ENCODE measurements around the gene DPF3.

Gene DPF3

DNA sequence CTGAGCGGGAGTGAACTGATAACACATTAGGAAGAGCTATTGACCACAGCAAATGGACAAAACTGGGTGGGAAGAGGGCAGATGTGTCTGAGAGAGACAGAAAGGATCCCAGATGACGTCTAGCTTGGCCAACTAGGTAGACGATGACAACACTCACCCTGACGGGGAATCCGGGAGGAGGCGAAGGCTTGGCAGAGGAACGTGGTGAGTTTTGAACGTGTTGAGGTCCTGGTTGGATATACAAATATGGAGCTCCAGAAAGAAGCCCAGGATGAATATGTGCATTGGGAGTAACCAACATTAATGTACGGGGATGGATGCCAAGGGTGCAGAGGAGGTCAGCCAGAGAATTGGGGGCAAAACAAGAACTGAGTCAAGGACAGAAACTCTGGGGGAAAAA is 60.7 kb downstream of the DPF3 start:
- DNase-seq: no peak

GRCh38 chr14:72830786-72831594 is 62.9 kb downstream of the DPF3 start:
- DNase-seq: no peak

- no peak for DNase-seq
Measured at GRCh38 chr14:72830356-72830755, 63.5 kb downstream of the DPF3 start.

- DNase-seq: no peak
Measured at GRCh38 chr14:72828604-72829003, 65.3 kb downstream of the DPF3 start.

GRCh38 chr14:72826039-72826438 is 67.9 kb downstream of the DPF3 start:
- DNase-seq: no peak

DNA sequence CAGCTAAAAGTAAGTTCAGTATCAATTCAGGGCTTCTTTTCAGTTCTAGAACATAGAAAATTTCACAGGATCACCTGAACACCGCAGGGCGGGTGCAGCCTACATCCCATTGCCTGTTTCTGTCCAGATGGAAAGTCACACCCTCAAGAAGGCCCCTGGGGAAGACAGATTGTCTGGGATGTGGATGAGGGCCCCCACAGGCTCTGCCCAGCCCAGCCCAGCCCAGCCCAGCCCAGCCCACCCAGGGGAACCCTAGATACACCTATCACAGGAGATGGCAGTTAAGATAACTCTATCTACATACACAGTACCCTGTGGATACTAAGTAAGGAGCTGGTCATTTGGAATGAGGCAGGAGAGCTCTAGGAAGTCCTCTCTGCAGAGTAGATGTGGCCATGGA is 68.4 kb downstream of the DPF3 start:
- no peak for DNase-seq

- no peak for DNase-seq
Measured at GRCh38 chr14:72824051-72824450, 69.8 kb downstream of the DPF3 start.

DNA sequence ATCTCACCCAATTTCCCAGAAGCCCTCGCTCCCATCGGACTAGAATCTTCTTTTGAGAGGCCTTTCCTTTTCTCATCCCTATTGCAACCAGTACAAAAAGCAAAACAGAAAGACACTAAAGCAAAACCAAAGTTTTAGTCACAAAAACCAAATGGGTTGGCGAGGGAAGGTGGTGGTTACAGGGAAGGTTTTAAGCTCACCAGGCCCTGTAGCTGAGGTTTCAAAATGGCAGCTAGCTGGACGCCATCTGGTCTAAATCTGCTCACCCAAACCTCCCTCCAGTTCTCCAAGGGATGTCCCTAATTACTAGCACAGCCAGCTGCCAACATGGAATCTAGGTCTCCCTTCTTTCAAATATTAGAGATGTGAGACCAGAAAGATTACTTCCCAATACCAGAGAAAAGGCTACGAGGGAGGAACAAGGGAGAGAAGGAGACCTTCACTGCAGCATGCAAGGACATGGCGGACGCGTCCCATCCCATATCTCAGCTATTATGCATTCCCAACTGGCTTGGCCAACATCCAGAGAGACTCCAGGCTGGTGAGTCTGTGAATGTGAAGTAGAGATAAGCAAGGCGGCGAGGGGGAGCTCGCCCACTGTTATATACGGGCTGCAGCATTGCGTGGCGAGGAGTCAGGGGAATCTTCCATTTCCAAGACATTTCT is 70.8 kb downstream of the DPF3 start:
- no peak for DNase-seq

DNA sequence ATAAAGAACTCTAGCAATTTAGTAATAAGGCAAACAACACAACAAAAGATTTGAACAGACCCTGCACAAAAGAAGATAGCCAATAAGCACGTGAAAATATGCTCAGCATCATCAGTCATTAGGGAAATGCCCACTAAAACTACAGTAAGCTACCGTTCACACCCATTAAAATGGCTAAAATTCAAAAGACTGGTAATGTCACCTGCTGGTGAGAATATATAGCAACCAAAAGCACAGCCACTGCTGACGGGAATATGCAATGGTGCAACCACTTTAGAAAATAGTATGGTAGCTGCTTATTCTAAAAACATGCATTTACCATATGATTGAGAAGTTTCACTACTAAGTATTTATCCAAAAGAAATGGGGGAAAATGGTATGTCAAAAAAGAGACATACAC is 74.9 kb downstream of the DPF3 start:
- no peak for DNase-seq

- no peak for DNase-seq
Measured at GRCh38 chr14:72816287-72816686, 77.6 kb downstream of the DPF3 start.

DNA sequence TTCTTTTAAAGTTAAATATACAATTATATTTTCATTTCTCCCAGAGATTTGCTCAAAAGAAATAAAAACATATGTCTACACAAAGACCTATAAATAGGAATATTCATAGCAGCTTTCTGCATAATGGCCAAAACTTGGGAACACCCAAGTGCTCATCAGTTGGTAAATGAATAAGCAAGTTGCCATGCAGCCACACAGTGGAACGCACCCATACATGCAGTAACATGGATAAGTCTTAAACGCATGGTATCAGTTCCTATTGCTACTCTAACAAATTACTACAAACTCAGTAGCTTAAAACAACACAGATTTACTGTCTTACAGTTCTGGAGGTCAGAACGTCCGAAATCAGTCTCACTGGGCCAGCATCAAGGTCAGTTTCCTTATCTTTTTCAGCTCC is 78.5 kb downstream of the DPF3 start:
- DNase-seq: no peak

DNA sequence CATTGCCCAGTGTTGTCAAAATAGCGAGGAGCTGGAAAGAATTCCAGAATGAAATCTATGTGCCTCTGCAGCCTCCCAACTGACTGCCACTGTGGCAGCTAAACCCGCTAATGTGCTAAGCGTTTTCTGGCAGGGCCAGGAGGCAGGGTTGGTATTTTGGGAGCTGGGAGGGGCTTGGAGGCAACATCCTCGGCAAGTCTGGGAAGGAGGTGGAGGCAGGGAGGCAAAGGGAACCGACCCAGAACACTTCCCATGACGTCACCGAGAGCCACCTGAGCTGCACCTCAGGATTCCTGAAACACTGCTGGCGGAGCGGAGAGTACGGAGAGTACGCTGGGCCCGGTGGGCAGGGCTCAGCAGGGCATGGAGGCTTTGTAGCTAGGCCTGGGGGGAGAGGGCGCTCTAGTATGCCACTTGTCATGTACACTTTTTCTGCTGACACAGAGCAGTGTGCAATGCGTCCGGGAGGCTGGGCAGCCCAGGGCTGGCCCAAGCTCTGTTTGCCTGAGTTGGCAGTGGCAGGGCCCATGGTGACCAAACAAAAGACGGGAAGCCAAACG is 81.5 kb downstream of the DPF3 start:
- no peak for DNase-seq

DNA sequence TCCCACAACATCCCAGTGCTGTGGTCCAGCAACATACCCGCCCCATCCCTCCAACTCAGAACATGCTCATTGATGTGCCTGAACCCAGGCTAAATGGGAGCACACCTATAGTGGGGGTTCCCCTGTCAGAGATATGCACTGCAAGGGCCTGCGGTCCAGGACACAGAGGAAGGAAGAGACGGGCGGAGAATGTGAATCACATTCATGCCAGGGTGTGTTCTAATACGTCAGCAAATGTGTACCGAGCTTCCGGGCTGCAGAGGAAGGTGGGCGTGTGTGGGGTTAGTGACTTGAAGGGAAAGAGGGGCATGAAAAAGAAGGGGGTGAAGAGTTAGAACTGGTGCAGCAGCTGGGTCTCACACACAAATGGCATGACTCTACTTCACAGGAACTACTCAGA is 83.7 kb downstream of the DPF3 start:
- DNase-seq: no peak

DNA sequence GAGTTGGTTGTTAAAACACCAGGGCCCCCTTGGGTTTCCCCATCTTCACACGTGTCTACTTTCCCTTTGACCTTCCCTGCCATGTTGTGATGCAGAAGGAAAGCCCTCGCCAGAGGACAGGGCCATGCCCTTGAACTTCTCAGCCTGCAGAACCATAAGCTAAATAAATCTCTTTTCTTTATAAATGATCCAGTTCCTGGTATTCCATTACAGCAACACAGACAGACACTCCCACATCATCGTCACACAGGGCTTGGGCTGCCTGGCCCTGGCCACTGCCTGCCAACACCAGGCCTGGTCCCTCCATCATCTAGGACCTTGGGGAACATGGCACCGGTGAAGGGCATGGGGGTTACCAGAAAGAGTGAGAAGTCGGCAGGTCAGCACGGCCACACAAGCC is 84.8 kb downstream of the DPF3 start:
- no peak for DNase-seq

DNA sequence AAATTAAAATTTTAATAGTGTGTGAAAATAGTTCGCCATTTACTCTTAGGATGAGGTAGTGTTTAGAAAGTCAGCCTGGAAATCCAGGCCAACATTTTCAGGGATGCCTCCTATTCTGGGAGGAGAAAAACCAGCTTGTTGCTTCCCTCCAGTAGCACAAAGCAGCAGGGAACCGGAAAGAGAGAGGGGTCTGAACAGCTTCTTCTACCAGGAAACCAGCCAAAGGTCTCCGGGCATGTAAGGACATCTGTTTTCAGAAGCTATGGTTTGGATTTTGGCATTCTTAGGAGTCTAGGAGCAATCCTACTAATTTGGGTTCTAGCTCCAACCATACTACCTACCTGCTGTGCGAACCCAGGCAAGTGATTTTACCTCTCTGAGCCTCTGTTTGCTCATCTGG is 85.3 kb downstream of the DPF3 start:
- no peak for DNase-seq

GRCh38 chr14:72802588-72802946 is 91.3 kb downstream of the DPF3 start:
- no peak for DNase-seq

- no peak for DNase-seq
Measured at GRCh38 chr14:72801836-72802587, 91.9 kb downstream of the DPF3 start.

GRCh38 chr14:72801381-72801812 is 92.5 kb downstream of the DPF3 start:
- DNase-seq: no peak

GRCh38 chr14:72800848-72801370 is 93.0 kb downstream of the DPF3 start:
- DNase-seq: no peak

DNA sequence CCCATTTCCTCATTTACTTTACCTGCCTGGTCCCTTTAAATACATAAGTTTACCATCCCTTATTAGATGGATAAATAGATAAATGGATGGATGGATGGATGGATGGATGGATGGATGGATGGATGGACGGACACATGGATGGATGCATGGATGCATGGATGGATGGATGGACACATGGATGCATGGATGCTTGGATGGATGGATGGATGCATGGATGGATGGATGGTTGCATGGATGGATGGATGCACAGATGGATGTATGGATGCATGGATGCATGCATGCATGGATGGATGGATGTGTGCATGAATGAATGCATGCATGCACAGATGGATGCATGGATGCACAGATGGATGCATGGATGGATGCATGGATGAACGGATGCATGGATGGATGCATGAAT is 93.6 kb downstream of the DPF3 start:
- no peak for DNase-seq

GRCh38 chr14:72796935-72797334 is 97.0 kb downstream of the DPF3 start:
- no peak for DNase-seq

- no peak for DNase-seq
Measured at GRCh38 chr14:72793156-72793939, 100.6 kb downstream of the DPF3 start.

Data from SIG-M5 (cell line).